Non-pigmented ciliary epithelial cell (primary cell): ENCODE data around the gene FAM180B.
"Not testable (repeated sequence)": the region's sequence is repeated elsewhere in the genome, so short reads cannot be mapped to it uniquely, and the experiment has no call there.

Source experiments
- DNase-seq: peaks from one replicate; pipeline ENCODE4 v3.0.0-alpha.2; 2010; ENCODE audit warnings: low read depth

Gene FAM180B, protein sequence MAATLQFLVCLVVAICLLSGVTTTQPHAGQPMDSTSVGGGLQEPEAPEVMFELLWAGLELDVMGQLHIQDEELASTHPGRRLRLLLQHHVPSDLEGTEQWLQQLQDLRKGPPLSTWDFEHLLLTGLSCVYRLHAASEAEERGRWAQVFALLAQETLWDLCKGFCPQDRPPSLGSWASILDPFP

GRCh38 chr11:47586098-47586855 is at the start of gene FAM180B:
Gene FAM180B (plus strand): TSS chr11:47586678. CDS start chr11:47586769, 91 bp downstream.
- DNase-seq: no peak

- no peak for DNase-seq
Observed at GRCh38 chr11:47536915-47537314, 49.6 kb upstream of the FAM180B start.

DNA sequence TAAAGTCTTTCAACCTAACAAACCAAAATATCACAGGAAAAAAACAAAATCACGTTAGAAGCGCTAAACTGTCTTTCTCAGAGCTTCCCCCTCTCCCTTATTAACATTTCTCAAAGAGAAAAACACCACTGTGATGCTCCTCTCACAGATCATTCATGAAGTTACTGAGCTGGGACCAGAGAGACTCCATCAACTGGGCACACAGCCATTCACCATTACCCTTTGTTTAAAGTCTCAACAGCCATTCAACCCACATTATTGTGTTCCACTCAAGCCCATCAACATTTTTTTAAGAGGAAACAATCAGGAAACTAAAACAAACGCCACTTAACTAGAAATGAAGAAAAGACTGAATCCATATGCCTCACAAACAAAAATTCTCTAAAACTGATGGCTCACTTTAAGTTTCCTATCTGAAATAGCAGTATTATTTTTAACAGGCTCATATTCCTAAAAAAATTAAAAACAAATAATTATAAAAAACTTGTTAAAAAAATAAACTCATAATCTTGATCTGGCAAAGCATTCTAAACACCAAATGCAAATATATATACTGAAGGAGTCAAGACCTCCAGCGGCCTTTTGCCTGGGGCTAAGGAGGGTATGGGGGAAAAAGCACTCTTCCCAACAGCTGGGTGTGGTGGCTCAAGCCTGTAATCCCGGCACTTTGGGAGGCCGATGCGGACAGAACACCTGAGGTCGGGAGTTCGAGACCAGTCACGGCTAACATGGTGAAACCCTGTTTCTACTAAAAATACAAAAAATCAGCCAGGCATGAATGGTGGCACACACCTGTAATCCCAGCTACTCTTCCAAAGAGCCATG is 47.5 kb upstream of the FAM180B start:
- DNase-seq: no peak

DNA sequence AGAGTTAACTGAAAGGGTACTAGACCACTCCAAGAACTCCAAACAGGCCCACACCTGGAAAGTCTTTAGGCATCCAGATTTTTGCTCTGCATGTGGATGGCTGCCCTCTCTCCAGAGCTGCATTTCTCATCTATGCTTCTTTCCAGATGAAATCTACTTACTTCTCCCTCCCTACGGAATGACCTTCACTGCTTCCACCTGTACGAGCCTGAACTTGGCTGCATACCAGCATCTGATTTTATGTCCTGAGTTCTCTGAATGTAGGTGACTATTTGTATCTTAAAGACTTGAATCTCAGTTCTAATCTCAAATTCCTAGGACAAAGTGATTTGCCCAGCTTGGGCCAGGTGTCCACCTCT is 46.8 kb upstream of the FAM180B start:
- DNase-seq: no peak

DNA sequence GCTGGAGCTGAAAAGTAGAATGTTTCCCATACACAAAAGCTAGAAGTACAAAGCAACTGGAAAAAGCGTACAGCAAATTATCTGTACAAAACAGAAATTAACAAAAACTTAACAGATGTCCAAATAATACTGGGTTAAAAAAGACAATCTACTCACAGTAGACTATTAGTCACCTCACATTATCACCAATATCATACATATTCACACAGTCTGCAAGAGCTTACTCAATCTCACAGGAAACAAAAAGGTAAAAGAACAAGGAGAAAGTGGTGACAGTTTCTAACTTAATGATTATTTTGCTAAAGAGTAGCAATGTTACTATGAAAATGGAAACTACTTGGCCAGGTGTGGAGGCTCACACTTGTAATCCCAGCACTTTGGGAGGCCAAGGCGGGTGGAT is 45.4 kb upstream of the FAM180B start:
- no peak for DNase-seq

- DNase-seq: no peak
Observed at GRCh38 chr11:47545298-47545697, 41.2 kb upstream of the FAM180B start.

GRCh38 chr11:47546274-47546673 is 40.2 kb upstream of the FAM180B start:
- not testable (repeated sequence) for DNase-seq

DNA sequence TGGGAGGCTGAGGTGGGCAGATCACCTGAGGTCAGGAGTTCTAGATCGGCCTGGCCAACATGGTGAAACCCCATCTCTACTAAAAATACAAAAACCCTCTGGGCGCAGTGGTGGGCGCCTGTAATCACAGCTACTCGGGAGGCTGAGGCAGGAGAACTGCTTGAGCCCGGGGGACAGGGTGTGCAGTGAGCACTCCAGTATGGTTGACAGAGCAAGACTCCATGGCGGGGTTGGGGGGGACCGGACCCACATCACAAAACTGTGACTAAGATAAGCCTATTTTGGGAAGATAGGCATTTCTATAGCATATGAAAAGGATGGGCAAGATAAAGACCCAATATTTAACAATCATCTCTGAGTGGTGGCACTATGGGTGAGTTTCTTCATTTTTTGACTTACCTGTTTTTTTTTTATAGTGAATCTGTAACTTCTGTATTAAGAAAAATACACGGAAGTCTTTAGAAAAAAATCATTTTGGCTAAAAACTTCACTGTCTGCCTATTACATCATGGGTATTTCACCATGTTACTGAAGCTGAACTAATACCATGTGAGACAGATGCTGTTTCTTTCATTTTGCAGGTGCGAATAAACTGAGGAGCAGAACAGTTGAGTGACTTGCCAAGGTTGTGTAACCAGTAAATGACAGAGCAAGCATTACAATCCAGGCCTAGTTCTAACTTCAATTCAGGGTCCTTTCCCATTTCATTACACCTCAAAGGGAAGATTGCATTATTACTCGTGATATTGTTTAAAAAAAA is 36.0 kb upstream of the FAM180B start:
- no peak for DNase-seq

GRCh38 chr11:47551086-47551485 is 35.4 kb upstream of the FAM180B start:
- no peak for DNase-seq

DNA sequence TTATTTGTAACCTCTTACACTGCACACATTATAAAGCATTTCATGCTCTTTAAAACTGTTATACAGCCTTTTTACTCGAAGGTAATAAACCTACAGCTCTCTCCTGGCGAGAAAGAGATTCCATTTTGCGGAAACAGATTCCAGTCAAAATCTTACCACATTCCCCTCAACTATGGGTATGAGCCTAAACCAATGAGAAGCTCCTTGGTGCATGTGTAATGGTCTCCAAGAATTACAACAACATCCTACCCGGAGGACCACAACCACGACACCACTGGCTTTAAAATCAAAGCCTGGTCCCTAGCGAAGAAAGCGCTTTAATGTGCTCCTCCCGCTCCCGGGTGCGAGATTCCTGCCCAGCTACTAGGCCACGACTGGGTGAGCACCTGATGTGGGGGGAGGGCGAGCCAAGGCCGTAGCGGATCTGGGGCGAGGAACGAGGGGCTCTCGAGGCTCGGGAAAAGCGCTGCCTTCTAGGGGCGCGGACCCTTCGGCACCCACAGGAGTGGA is 34.4 kb upstream of the FAM180B start:
- DNase-seq: no peak

DNA sequence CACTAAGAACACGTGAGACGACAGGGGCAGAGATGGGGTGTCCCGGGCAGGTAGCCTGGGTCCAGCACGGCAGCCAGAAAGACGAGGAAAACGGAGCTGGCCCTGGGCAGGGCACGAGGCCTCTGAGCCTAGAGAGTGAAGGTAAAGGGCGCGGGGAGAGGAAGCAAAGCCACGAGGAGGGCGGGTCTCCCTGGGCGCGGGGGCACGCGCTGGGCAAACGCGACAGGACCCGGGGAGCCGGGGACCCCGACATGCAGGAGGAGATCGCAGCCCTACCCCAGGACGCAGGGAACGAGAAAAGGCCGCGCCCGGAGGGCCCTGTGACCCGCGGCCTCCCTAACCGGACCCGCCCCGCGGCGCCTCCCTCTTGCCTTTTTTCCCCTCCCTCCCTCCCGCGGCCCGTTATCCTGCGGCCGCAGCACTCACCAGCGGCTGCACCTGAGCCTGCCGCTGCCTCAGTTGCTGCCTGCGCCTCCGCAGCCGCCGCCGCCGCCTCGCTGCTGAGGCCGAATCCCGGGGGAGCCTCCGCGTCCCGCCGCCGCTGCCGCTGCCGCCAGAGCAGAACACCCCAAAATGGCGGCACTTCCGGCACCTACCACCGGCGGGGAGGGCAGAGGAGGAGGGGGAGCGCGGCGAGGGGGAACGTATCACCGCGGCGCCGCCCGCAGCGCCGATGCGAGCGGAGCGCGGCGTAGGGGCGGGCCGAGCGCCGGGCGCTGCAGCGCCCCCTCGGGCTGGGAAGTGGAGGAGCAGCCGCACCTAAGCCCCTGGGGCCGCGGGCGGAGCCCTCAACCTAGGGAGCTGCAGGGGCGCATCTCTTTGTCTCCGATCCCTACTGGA is 33.7 kb upstream of the FAM180B start, which contains the start of gene CELF1:
CELF1 (minus strand) TSS at position 567 of the 840 bp plus-strand sequence. CDS start 53,609 bp downstream, outside the sequence.
- no peak for DNase-seq

GRCh38 chr11:47553406-47553743 is 33.1 kb upstream of the FAM180B start:
- DNase-seq: no peak

DNA sequence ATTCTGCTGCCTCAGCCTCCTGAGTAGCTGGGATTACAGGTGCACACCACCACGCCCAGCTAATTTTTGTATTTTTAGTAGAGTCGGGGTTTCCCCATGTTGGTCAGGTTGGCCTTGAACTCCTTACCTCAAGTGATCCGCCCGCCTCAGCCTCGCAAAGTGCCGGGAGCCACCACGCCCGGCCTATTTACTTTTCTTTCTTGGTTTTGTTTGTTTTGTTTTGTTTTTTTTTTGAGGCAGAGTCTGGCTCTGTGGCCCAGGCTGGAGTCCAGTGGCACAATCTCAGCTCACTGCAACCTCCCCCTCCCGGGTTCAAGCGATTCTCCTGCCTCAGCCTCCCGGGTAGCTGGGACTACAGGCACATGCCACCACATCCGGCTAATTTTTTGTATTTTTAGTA is 29.5 kb upstream of the FAM180B start:
- DNase-seq: not testable (repeated sequence)

GRCh38 chr11:47558695-47559094 is 27.8 kb upstream of the FAM180B start:
- no peak for DNase-seq

- DNase-seq: no peak
Observed at GRCh38 chr11:47560426-47560825, 26.1 kb upstream of the FAM180B start.

GRCh38 chr11:47562393-47562792 is 24.1 kb upstream of the FAM180B start:
- DNase-seq: not testable (repeated sequence)

GRCh38 chr11:47564366-47564765 is 22.1 kb upstream of the FAM180B start:
- not testable (repeated sequence) for DNase-seq

- DNase-seq: no peak
Observed at GRCh38 chr11:47564933-47565339, 21.5 kb upstream of the FAM180B start.

GRCh38 chr11:47565340-47566148 is 20.9 kb upstream of the FAM180B start, which contains the start of gene PTPMT1:
Gene PTPMT1 (plus strand): TSS chr11:47565599. CDS start chr11:47565623, 24 bp downstream.
- no peak for DNase-seq

DNA sequence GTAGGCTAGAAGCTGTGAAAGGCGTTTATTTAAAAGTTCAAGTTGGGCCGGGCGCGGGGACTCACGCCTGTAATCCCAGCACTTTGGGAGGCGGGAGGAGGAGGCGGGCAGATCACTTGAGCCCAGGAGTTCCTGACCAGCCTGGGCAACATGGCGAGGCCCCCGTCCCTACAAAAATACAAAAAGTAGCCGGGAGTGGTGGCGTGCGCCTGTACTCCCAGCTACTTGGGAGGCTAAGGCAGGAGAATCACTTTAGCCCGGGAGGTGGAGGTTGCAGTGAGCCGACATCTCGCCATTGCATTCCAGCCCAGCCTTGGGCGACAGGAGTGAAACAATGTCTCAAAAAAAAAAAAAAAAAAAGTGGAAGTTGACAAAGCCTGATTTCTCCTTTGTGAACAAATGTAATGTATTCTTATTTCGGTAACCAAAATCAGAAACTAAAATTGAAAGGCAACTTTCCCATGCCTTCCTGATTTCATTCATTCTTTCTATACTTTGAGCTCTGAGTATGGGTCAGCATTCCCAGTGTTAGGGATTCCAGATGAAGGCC is 20.3 kb upstream of the FAM180B start:
- DNase-seq: no peak
